Stimulated activated effector memory CD8-positive, alpha-beta T cell treated with anti-CD3 and anti-CD28 coated beads, Interleukin-12 subunit alpha, Interleukin-12 subunit beta, amount 100 ng/mL, for 72 hours (primary cell): ENCODE data around the gene ERMP1.
A peak's percentile ranks its signal among the peaks of the same experiment; 100 is the strongest.
"Not testable (repeated sequence)": the region's sequence is repeated elsewhere in the genome, so short reads cannot be mapped to it uniquely, and the experiment has no call there.

Experiments
- ATAC-seq: fragments of 150-1000 bp; cut with Tn5 transposase; 2 replicates; pipeline ENCODE4 v1.10.0; 2021
- DNase-seq, 2 donors: peaks; one replicate each; pipeline ENCODE4 v3.0.0; 2021 to 2022; ENCODE audit warnings: low spot score in 2 of 2
- H3K27ac Mint-ChIP-seq: one replicate; pipeline ENCODE4 v1.8.0; 2022; ENCODE audit warnings: mild to moderate bottlenecking, mixed read lengths
- H3K36me3 Mint-ChIP-seq: one replicate; pipeline ENCODE4 v1.8.0; 2022; ENCODE audit warnings: mild to moderate bottlenecking, mixed read lengths
- H3K4me1 Mint-ChIP-seq: one replicate; pipeline ENCODE4 v1.8.0; 2022; ENCODE audit warnings: mixed read lengths
- H3K4me3 Mint-ChIP-seq: one replicate; pipeline ENCODE4 v1.8.0; 2022; ENCODE audit warnings: mild to moderate bottlenecking, mixed read lengths
- H3K9me3 Mint-ChIP-seq: one replicate; pipeline ENCODE4 v1.8.0; 2022; ENCODE audit warnings: mixed read lengths

Gene ERMP1

GRCh38 chr9:5811751-5812150 lies 21.2 kb downstream of the ERMP1 start:
- H3K9me3 Mint-ChIP-seq: no peaks in the 10 kb centered on the region
- peaks cover 78% of the 10 kb centered on the region for H3K36me3 Mint-ChIP-seq
- H3K4me1 Mint-ChIP-seq: no peaks in the 10 kb centered on the region
- ATAC-seq: no peak
- H3K27ac Mint-ChIP-seq: no peak overlapping the region
- H3K4me3 Mint-ChIP-seq: no peak overlapping the region
- DNase-seq: no peak

- DNase-seq (no peak), ATAC-seq (no peak)
- peak overlapping the region; percentile 53 for H3K27ac Mint-ChIP-seq
- H3K9me3 Mint-ChIP-seq: no peaks in the 10 kb centered on the region
- H3K4me1 Mint-ChIP-seq: peaks cover 6% of the 10 kb centered on the region
- H3K4me3 Mint-ChIP-seq: no peak overlapping the region
- peaks cover 57% of the 10 kb centered on the region for H3K36me3 Mint-ChIP-seq
Observed at GRCh38 chr9:5805478-5805877, 27.4 kb downstream of the ERMP1 start.

- ATAC-seq (no peak), DNase-seq (no peak)
- H3K4me3 Mint-ChIP-seq: no peak overlapping the region
- no peaks in the 10 kb centered on the region for H3K9me3 Mint-ChIP-seq
- peaks cover 57% of the 10 kb centered on the region for H3K36me3 Mint-ChIP-seq
- H3K4me1 Mint-ChIP-seq: peaks cover 14% of the 10 kb centered on the region
- H3K27ac Mint-ChIP-seq: no peak overlapping the region
Observed at GRCh38 chr9:5801739-5802113, 31.2 kb downstream of the ERMP1 start.

- Mint-ChIP-seq H3K27ac (no peak overlapping the region), H3K4me3 (no peak overlapping the region), H3K36me3 (peaks cover 57% of the 10 kb centered on the region), H3K4me1 (peaks cover 14% of the 10 kb centered on the region), H3K9me3 (no peaks in the 10 kb centered on the region)
- ATAC-seq (peak; percentile 71), DNase-seq (no peak)
Observed at GRCh38 chr9:5800969-5801738, 31.8 kb downstream of the ERMP1 start.

- H3K27ac Mint-ChIP-seq: not testable (repeated sequence)
Observed at GRCh38 chr9:5800378-5800777, 32.5 kb downstream of the ERMP1 start.

GRCh38 chr9:5799314-5799713 lies 33.6 kb downstream of the ERMP1 start:
- no peak overlapping the region for H3K27ac Mint-ChIP-seq
- ATAC-seq (no peak), DNase-seq (no peak)
- no peak overlapping the region for H3K4me3 Mint-ChIP-seq
- peaks cover 14% of the 10 kb centered on the region for H3K4me1 Mint-ChIP-seq
- H3K9me3 Mint-ChIP-seq: no peaks in the 10 kb centered on the region
- H3K36me3 Mint-ChIP-seq: peaks cover 55% of the 10 kb centered on the region

More at GRCh38 chr9:5800378-5800777, 32.5 kb downstream of the ERMP1 start:
- not testable (repeated sequence) for H3K9me3 Mint-ChIP-seq, DNase-seq, H3K4me3 Mint-ChIP-seq, ATAC-seq
- H3K36me3 Mint-ChIP-seq: peaks cover 61% of the 10 kb centered on the region
- peaks cover 14% of the 10 kb centered on the region for H3K4me1 Mint-ChIP-seq

GRCh38 chr9:5798581-5798980 lies 34.3 kb downstream of the ERMP1 start:
- Mint-ChIP-seq H3K4me3 (no peak overlapping the region), H3K4me1 (peaks cover 20% of the 10 kb centered on the region), H3K36me3 (peaks cover 55% of the 10 kb centered on the region), H3K9me3 (no peaks in the 10 kb centered on the region), H3K27ac (peak overlapping the region; percentile 26)
- no peak for ATAC-seq
- no peak for DNase-seq

GRCh38 chr9:5796298-5796697 lies 36.6 kb downstream of the ERMP1 start:
- Mint-ChIP-seq H3K36me3 (peaks cover 55% of the 10 kb centered on the region), H3K27ac (peak overlapping the region; percentile 15), H3K9me3 (no peaks in the 10 kb centered on the region), H3K4me1 (peaks cover 34% of the 10 kb centered on the region), H3K4me3 (no peak overlapping the region)
- ATAC-seq (no peak), DNase-seq (no peak)

GRCh38 chr9:5793812-5794211 lies 39.1 kb downstream of the ERMP1 start:
- H3K4me1 Mint-ChIP-seq: peaks cover 36% of the 10 kb centered on the region
- ATAC-seq (no peak), DNase-seq (no peak)
- no peak overlapping the region for H3K4me3 Mint-ChIP-seq
- H3K9me3 Mint-ChIP-seq: no peaks in the 10 kb centered on the region
- peaks cover 58% of the 10 kb centered on the region for H3K36me3 Mint-ChIP-seq
- no peak overlapping the region for H3K27ac Mint-ChIP-seq

- H3K9me3 Mint-ChIP-seq: no peaks in the 10 kb centered on the region
- H3K36me3 Mint-ChIP-seq: peaks cover 57% of the 10 kb centered on the region
- no peak for DNase-seq
- H3K4me1 Mint-ChIP-seq: peaks cover 43% of the 10 kb centered on the region
- H3K4me3 Mint-ChIP-seq: no peak overlapping the region
- peak; percentile 65 for ATAC-seq
- H3K27ac Mint-ChIP-seq: no peak overlapping the region
Observed at GRCh38 chr9:5791870-5792269, 41.0 kb downstream of the ERMP1 start.

GRCh38 chr9:5790923-5791322 lies 42.0 kb downstream of the ERMP1 start:
- Mint-ChIP-seq H3K4me3 (no peak overlapping the region), H3K27ac (peak overlapping the region; percentile 35), H3K4me1 (peaks cover 43% of the 10 kb centered on the region), H3K9me3 (no peaks in the 10 kb centered on the region), H3K36me3 (peaks cover 58% of the 10 kb centered on the region)
- DNase-seq: no peak
- ATAC-seq: no peak

- Mint-ChIP-seq H3K4me1 (peaks cover 43% of the 10 kb centered on the region), H3K4me3 (no peak overlapping the region), H3K9me3 (no peaks in the 10 kb centered on the region), H3K27ac (no peak overlapping the region), H3K36me3 (peaks cover 60% of the 10 kb centered on the region)
- no peak for DNase-seq
- no peak for ATAC-seq
Observed at GRCh38 chr9:5789489-5789888, 43.4 kb downstream of the ERMP1 start.

GRCh38 chr9:5787759-5788302 lies 45.1 kb downstream of the ERMP1 start:
- Mint-ChIP-seq H3K4me1 (peaks cover 30% of the 10 kb centered on the region), H3K27ac (peak overlapping the region; percentile 82), H3K4me3 (no peak overlapping the region), H3K9me3 (peaks cover 3% of the 10 kb centered on the region), H3K36me3 (peaks cover 75% of the 10 kb centered on the region)
- ATAC-seq: peak; percentile 34
- no peak for DNase-seq

GRCh38 chr9:5787220-5787619 lies 45.7 kb downstream of the ERMP1 start:
- Mint-ChIP-seq H3K4me1 (peaks cover 30% of the 10 kb centered on the region), H3K9me3 (peaks cover 5% of the 10 kb centered on the region), H3K36me3 (peaks cover 79% of the 10 kb centered on the region), H3K27ac (peak overlapping the region; percentile 82), H3K4me3 (no peak overlapping the region)
- DNase-seq (no peak), ATAC-seq (no peak)

- Mint-ChIP-seq H3K36me3 (peaks cover 86% of the 10 kb centered on the region), H3K4me3 (no peak overlapping the region), H3K9me3 (peaks cover 6% of the 10 kb centered on the region), H3K4me1 (peaks cover 29% of the 10 kb centered on the region), H3K27ac (peak overlapping the region; percentile 50)
- DNase-seq (no peak), ATAC-seq (no peak)
Observed at GRCh38 chr9:5786370-5787127, 46.4 kb downstream of the ERMP1 start.
